ENCODE measurements around the gene ARHGEF28. TPM values are rescaled to one million over a fixed set of nuclear protein-coding genes. Genes with fewer than 3 reads are reported as not detected.

The ARHGEF28 gene
- total RNA-seq, 1 donor from 2014 or later: 72.1 TPM

DNA sequence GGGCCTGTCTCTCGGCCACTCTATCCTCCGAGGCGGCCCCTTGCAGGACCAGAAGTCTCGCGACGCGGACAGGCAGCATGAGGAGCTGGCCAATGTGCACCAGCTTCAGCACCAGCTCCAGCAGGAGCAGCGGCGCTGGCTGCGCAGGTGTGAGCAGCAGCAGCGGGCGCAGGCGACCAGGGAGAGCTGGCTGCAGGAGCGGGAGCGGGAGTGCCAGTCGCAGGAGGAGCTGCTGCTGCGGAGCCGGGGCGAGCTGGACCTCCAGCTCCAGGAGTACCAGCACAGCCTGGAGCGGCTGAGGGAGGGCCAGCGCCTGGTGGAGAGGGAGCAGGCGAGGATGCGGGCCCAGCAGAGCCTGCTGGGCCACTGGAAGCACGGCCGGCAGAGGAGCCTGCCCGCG is 283.5 kb downstream of the ARHGEF28 start:
- DNase-seq (ENCODE audit: low read depth): no peak
- TF ChIP-seq, protein P1, sequence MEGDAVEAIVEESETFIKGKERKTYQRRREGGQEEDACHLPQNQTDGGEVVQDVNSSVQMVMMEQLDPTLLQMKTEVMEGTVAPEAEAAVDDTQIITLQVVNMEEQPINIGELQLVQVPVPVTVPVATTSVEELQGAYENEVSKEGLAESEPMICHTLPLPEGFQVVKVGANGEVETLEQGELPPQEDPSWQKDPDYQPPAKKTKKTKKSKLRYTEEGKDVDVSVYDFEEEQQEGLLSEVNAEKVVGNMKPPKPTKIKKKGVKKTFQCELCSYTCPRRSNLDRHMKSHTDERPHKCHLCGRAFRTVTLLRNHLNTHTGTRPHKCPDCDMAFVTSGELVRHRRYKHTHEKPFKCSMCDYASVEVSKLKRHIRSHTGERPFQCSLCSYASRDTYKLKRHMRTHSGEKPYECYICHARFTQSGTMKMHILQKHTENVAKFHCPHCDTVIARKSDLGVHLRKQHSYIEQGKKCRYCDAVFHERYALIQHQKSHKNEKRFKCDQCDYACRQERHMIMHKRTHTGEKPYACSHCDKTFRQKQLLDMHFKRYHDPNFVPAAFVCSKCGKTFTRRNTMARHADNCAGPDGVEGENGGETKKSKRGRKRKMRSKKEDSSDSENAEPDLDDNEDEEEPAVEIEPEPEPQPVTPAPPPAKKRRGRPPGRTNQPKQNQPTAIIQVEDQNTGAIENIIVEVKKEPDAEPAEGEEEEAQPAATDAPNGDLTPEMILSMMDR (conservative IDR thresholded peaks at IDR 0.05; ENCODE audit: low read depth, low read length): no peak

DNA sequence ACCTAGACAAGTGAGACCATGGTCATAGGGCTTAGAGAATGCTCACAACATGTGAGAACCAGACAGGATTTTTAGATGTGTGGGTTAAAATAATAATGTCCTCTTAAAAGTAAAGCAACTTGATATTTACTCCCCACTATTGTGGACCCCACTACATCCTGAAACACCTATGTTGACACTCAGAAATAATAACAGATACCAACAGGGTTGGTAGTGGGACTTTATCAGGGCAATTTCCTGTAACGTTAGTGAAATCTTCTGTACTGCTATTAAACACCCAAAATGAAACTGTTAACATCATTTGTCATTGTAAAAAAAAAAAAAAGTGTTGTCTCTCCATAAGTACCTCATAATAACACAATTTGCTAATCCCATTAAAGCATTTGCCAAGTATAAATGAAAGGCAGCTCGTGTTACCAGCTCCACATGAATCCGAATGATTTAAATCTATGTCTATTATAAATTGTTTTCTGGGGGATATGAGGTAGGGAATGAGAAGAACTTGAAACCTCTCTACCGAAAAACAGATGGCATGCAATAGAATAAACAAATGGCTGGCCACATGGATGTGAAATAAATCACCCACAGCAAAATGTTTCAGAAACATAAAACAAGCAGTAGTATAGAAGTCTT is 285.9 kb downstream of the ARHGEF28 start:
- H3K4me3 ChIP-seq (ENCODE audit: low read depth, low read length): no peak overlapping the region
- no peak for DNase-seq (ENCODE audit: low read depth)
- TF ChIP-seq, protein P1 (conservative IDR thresholded peaks at IDR 0.05; ENCODE audit: low read depth, low read length): no peak

More for the DNA sequence above, 283.5 kb downstream of the ARHGEF28 start:
- no peak overlapping the region for H3K4me3 ChIP-seq (ENCODE audit: low read depth, low read length)

DNA sequence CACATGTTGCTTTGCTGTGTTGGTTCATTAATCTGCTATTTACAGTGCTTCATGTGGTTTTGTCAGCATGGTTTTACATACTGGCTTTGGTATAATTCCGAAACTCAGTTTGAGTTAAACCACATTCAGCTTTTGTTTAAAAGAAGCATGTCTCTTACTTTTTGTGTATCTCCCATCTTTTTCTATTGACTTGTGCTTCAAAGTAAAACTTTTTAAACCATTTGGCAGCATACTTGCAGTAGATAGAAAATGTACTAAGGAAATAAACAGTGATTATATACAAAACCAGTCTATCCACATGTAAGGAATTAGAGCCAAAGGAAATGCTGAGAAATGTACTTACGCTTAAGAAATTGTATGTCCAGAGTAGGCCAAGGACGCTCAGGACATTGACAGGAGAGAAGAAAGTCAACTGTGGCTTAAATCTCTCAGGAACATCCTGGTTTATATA is 286.9 kb downstream of the ARHGEF28 start:
- TF ChIP-seq, protein P1 (conservative IDR thresholded peaks at IDR 0.05; ENCODE audit: low read depth, low read length): no peak
- no peak for DNase-seq (ENCODE audit: low read depth)
- H3K4me3 ChIP-seq (ENCODE audit: low read depth, low read length): no peak overlapping the region

DNA sequence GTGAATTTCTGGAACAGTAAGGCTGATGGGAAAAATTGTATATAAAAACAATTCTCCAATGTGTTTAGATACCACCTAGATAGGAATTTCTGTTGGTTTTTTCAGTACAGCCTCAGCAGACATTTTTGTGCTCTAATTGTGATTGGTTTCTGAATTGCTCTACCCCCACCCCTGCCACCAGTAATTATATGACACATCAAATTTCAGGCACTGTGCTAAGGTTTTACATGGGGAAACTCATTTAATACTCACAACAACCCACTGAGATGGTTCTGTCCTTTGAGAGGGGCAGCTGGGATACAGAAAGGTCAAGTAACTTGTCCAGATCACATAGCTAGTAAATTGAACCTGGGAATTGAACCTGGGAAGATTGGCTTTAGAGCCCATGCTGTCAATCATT is 288.0 kb downstream of the ARHGEF28 start:
- no peak overlapping the region for H3K4me3 ChIP-seq (ENCODE audit: low read depth, low read length)
- TF ChIP-seq, protein P1 (conservative IDR thresholded peaks at IDR 0.05; ENCODE audit: low read depth, low read length): no peak
- no peak for DNase-seq (ENCODE audit: low read depth)

DNA sequence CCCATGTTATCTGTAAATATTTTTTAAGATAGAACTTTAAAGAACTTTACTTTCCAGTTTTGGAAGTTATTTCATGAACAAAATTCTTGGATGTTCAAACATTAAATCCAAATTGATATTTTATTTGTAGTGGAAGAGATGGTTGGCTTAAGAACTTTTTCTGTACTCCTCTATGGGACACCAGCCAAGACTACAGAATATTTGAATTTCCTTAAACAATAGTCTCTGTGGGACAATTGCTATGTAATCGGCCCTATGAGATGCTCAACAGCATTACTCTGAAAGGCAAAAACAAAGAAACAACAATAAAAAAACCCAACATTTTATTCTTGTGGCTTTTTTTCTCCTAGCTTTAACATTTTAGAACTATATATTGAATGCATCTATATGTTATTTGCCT is 289.3 kb downstream of the ARHGEF28 start:
- no peak overlapping the region for H3K4me3 ChIP-seq (ENCODE audit: low read depth, low read length)
- TF ChIP-seq, protein P1 (conservative IDR thresholded peaks at IDR 0.05; ENCODE audit: low read depth, low read length): no peak
- DNase-seq (ENCODE audit: low read depth): no peak

DNA sequence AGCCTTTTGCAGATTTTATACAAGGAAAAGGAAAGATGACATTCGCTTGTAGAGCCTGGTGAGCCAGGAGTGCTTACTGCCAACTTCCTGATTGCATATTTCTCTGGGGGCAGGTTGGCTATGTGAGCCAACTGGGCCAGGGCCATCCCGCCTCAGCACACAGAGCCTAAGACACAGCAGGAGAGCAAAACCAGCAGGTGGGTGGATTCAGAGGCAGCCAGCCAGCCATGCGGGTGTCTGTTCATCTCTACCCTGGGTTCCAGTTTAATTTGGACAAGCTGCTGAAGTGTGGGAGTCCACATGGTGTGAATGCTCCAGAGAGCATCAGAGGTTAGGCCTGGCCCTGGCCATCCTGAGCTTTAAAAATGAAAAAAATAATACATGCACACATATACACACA is 291.4 kb downstream of the ARHGEF28 start:
- TF ChIP-seq, protein P1 (conservative IDR thresholded peaks at IDR 0.05; ENCODE audit: low read depth, low read length): no peak
- H3K4me3 ChIP-seq (ENCODE audit: low read depth, low read length): no peak overlapping the region
- DNase-seq (ENCODE audit: low read depth): no peak

DNA sequence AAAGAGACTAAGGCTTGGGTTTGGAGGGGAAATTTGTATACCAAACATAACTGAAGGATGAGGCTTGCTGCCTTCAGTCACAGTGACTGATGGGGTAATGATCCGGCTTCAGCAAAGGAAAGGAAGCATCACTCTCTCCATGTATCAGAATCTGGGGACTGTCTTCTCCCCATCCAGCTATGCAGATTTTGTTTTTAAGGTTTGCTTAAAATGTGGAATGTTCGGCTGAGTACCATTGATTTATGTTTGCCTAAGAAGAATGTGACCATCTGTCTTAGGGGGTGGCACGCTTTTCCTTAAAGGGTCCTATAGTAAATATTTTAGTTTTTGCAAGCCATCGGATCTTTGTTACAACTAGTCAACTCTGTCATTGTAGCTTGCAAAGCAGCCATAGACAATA is 291.9 kb downstream of the ARHGEF28 start:
- DNase-seq (ENCODE audit: low read depth): no peak
- TF ChIP-seq, protein P1 (conservative IDR thresholded peaks at IDR 0.05; ENCODE audit: low read depth, low read length): no peak
- no peak overlapping the region for H3K4me3 ChIP-seq (ENCODE audit: low read depth, low read length)
